Measurements from ENCODE around the gene EDARADD. TPM values are rescaled to one million over a fixed set of nuclear protein-coding genes. Genes with fewer than 3 reads are reported as not detected.

Gene EDARADD
- total and polyA plus RNA-seq, 4 donors, result 0.13 to 0.67 (median 0.26) TPM

DNA sequence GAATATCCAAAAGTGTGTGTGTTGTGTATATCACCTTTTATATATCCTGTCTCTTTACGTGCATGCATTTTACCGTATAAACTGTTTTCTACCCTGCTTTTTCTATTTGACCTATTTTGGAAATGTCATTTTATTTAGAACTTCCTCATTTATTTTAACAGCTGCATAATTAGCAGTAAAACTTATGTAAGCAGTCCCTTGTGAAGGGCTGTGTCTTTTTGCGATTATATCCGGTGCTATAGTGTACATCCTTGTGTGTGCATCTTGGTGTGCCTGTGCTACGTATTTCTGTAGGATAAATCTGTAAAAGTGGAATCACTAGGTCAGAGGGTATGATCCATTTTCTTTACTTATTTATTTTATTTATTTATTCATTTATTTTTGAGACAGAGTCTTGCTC, 136.9 kb downstream of the EDARADD start:
- Histone ChIP-seq H3K9me3 (ENCODE audit: control insufficient read depth in 4 of 4, low read length in 3 of 4) (no peaks in the 10 kb centered on the region), H3K4me3 (ENCODE audit: low read depth in 1 of 3, low read length in 3 of 3) (no peak overlapping the region), H3K27me3 (ENCODE audit: control insufficient read depth in 4 of 4, insufficient read depth in 4 of 4, low read length in 3 of 4) (no peaks in the 10 kb centered on the region), H3K27ac (ENCODE audit: low read depth in 1 of 2, low read length in 2 of 2) (no peak overlapping the region), H3K9ac (ENCODE audit: low read depth in 1 of 2, low read length in 2 of 2) (no peak overlapping the region), H3K36me3 (ENCODE audit: control insufficient read depth in 4 of 4, insufficient read depth in 3 of 4, low read depth in 1 of 4, low read length in 3 of 4) (peaks cover 7 to 22% (median 19%) of the 10 kb centered on the region in 4 donors), H3K4me1 (ENCODE audit: control insufficient read depth in 4 of 4, insufficient read depth in 4 of 4, low read length in 3 of 4) (peaks cover 0 to 42% (median 34%) of the 10 kb centered on the region in 4 donors)
- WGBS, result 77% methylated on average over 5 of the region's 5 CpGs
- DNase-seq (ENCODE audit: low spot score), result no peak
- TF ChIP-seq GABPA (IDR thresholded peaks at IDR 0.05 in 1 of 2, conservative IDR thresholded peaks at IDR 0.05 in 1 of 2) (no peak), FOXA2 (IDR thresholded peaks at IDR 0.05) (no peak), JUND (IDR thresholded peaks at IDR 0.05) (no peak), SP1 (IDR thresholded peaks at IDR 0.05) (no peak), MAX (IDR thresholded peaks at IDR 0.05) (no peak), CTCF (IDR thresholded peaks at IDR 0.05; ENCODE audit: low read depth, low read length, missing input control) (no peak), HNF4A (conservative IDR thresholded peaks at IDR 0.05) (no peak), RXRA (IDR thresholded peaks at IDR 0.05) (no peak), TAF1 (conservative IDR thresholded peaks at IDR 0.05) (no peak), ZBTB33 (IDR thresholded peaks at IDR 0.05) (no peak), YY1 (IDR thresholded peaks at IDR 0.05) (no peak), RAD21 (IDR thresholded peaks at IDR 0.05) (no peak), NR2F2 (IDR thresholded peaks at IDR 0.05) (no peak), HNF4G (IDR thresholded peaks at IDR 0.05) (no peak), ATF3 (IDR thresholded peaks at IDR 0.05) (no peak)
- TF ChIP-seq, protein P1, sequence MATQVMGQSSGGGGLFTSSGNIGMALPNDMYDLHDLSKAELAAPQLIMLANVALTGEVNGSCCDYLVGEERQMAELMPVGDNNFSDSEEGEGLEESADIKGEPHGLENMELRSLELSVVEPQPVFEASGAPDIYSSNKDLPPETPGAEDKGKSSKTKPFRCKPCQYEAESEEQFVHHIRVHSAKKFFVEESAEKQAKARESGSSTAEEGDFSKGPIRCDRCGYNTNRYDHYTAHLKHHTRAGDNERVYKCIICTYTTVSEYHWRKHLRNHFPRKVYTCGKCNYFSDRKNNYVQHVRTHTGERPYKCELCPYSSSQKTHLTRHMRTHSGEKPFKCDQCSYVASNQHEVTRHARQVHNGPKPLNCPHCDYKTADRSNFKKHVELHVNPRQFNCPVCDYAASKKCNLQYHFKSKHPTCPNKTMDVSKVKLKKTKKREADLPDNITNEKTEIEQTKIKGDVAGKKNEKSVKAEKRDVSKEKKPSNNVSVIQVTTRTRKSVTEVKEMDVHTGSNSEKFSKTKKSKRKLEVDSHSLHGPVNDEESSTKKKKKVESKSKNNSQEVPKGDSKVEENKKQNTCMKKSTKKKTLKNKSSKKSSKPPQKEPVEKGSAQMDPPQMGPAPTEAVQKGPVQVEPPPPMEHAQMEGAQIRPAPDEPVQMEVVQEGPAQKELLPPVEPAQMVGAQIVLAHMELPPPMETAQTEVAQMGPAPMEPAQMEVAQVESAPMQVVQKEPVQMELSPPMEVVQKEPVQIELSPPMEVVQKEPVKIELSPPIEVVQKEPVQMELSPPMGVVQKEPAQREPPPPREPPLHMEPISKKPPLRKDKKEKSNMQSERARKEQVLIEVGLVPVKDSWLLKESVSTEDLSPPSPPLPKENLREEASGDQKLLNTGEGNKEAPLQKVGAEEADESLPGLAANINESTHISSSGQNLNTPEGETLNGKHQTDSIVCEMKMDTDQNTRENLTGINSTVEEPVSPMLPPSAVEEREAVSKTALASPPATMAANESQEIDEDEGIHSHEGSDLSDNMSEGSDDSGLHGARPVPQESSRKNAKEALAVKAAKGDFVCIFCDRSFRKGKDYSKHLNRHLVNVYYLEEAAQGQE (IDR thresholded peaks at IDR 0.05), result no peak

DNA sequence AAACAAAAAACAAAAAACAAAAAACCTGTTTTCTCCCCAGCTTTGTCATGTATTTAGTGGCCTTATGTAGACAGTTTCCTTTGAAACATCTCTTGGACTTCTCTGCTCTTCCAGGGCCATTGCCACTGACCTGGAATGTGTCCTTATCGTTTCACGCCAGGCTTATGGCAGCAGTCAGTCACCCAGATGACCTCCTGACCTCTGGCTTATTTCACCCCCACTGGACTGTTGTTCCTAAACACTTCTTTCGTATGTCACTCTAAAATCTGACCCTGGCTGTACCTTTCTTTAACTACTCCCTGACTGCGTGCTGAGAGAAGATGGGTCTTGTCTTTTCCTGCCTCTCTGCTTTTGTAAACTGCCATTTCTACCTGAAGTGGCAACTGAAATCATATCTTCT, 138.8 kb downstream of the EDARADD start:
- peak overlapping the region in 1 of 2 donors; percentile 28 for H3K27ac ChIP-seq (ENCODE audit: low read depth in 1 of 2, low read length in 2 of 2)
- H3K9ac ChIP-seq (ENCODE audit: low read depth in 1 of 2, low read length in 2 of 2), result no peak overlapping the region
- H3K4me3 ChIP-seq (ENCODE audit: low read depth in 1 of 3, low read length in 3 of 3), result no peak overlapping the region
- H3K36me3 ChIP-seq (ENCODE audit: control insufficient read depth in 4 of 4, insufficient read depth in 3 of 4, low read depth in 1 of 4, low read length in 3 of 4), result peaks cover 3 to 14% (median 8%) of the 10 kb centered on the region in 4 donors
- H3K9me3 ChIP-seq (ENCODE audit: control insufficient read depth in 4 of 4, low read length in 3 of 4), result no peaks in the 10 kb centered on the region
- H3K4me1 ChIP-seq (ENCODE audit: control insufficient read depth in 4 of 4, insufficient read depth in 4 of 4, low read length in 3 of 4), result peaks cover 0 to 50% (median 42%) of the 10 kb centered on the region in 4 donors
- no peaks in the 10 kb centered on the region for H3K27me3 ChIP-seq (ENCODE audit: control insufficient read depth in 4 of 4, insufficient read depth in 4 of 4, low read length in 3 of 4)
- WGBS, result 34% methylated on average over 4 of the region's 4 CpGs
- DNase-seq (ENCODE audit: low spot score), result no peak
- TF ChIP-seq SP1 (IDR thresholded peaks at IDR 0.05) (peak; percentile 28), RAD21 (IDR thresholded peaks at IDR 0.05) (peak in 1 of 2 donors; percentile 6), YY1 (IDR thresholded peaks at IDR 0.05) (no peak), TAF1 (conservative IDR thresholded peaks at IDR 0.05) (no peak), FOXA1 (IDR thresholded peaks at IDR 0.05) (no peak), CTCF (IDR thresholded peaks at IDR 0.05; ENCODE audit: low read depth, low read length, missing input control) (no peak), JUND (IDR thresholded peaks at IDR 0.05) (no peak), MAX (IDR thresholded peaks at IDR 0.05) (no peak), NR2F2 (IDR thresholded peaks at IDR 0.05) (peak; percentile 76), EGR1 (IDR thresholded peaks at IDR 0.05; ENCODE audit: low read depth in 2 of 2) (no peak), HNF4G (IDR thresholded peaks at IDR 0.05) (no peak), ZBTB33 (IDR thresholded peaks at IDR 0.05) (no peak), HNF4A (conservative IDR thresholded peaks at IDR 0.05) (peak; percentile 20 to 61), GABPA (IDR thresholded peaks at IDR 0.05 in 1 of 2, conservative IDR thresholded peaks at IDR 0.05 in 1 of 2) (no peak)

Measured in liver (tissue), 9 donors.